ENCODE measurements around the gene KHK. TPM values are rescaled to one million over a fixed set of nuclear protein-coding genes. Genes with fewer than 3 reads are reported as not detected.

KHK gene
- total RNA-seq, 1 donor from 2014 or later, result 267 TPM

GRCh38 chr2:27149570-27150405 lies 63.2 kb downstream of the KHK start:
- DNase-seq (ENCODE audit: low spot score) (no peak), ATAC-seq (no peak)

Other genes with a start within 250 kb of the KHK start
- gene DPYSL5, start 238.6 kb upstream of the KHK start, total RNA-seq, result not detected
- 16.6 TPM for gene MAPRE3, start 116.1 kb upstream of the KHK start, total RNA-seq
- 53.7 TPM for gene TMEM214, start 53.8 kb upstream of the KHK start, total RNA-seq
- 7.6 TPM for gene AGBL5, start 35.1 kb upstream of the KHK start, total RNA-seq
- 141 TPM for gene OST4, start 15.1 kb upstream of the KHK start, total RNA-seq
- gene EMILIN1, start 8.2 kb upstream of the KHK start, total RNA-seq, result 16.0 TPM
- gene CGREF1, start 32.4 kb downstream of the KHK start, total RNA-seq, result 5.5 TPM
- gene ABHD1, start 37.0 kb downstream of the KHK start, total RNA-seq, result 3.6 TPM
- gene PREB, start 47.9 kb downstream of the KHK start, total RNA-seq, result 43.9 TPM
- gene PRR30, start 52.6 kb downstream of the KHK start, total RNA-seq, result not detected
- gene TCF23, start 62.2 kb downstream of the KHK start, total RNA-seq, result 0.10 TPM
- 31.8 TPM for gene ATRAID, start 125.3 kb downstream of the KHK start, total RNA-seq
- gene SLC5A6, start 125.5 kb downstream of the KHK start, total RNA-seq, result 72.6 TPM
- gene CAD, start 130.6 kb downstream of the KHK start, total RNA-seq, result 14.9 TPM
- not detected for gene SLC30A3, start 176.3 kb downstream of the KHK start, total RNA-seq
- gene DNAJC5G, start 188.7 kb downstream of the KHK start, total RNA-seq, result not detected
- gene TRIM54, start 195.7 kb downstream of the KHK start, total RNA-seq, result not detected
- 2.2 TPM for gene UCN, start 221.7 kb downstream of the KHK start, total RNA-seq
- gene MPV17, start 236.3 kb downstream of the KHK start, total RNA-seq, result 18.3 TPM